VCaP (cell line): Measurements from ENCODE around the gene RBM38.

Experiments used
- H3K27ac ChIP-seq: fragments of 450-650 bp; 2 replicates; pipeline ENCODE4 v1.5.1; 2017
- TF ChIP-seq, protein P1 (sequence below): fragments of 450-650 bp; conservative IDR thresholded peaks from 2 replicates; pipeline ENCODE4 v1.5.1; 2017; ENCODE audit warnings: mild to moderate bottlenecking, moderate library complexity

RBM38 gene

DNA sequence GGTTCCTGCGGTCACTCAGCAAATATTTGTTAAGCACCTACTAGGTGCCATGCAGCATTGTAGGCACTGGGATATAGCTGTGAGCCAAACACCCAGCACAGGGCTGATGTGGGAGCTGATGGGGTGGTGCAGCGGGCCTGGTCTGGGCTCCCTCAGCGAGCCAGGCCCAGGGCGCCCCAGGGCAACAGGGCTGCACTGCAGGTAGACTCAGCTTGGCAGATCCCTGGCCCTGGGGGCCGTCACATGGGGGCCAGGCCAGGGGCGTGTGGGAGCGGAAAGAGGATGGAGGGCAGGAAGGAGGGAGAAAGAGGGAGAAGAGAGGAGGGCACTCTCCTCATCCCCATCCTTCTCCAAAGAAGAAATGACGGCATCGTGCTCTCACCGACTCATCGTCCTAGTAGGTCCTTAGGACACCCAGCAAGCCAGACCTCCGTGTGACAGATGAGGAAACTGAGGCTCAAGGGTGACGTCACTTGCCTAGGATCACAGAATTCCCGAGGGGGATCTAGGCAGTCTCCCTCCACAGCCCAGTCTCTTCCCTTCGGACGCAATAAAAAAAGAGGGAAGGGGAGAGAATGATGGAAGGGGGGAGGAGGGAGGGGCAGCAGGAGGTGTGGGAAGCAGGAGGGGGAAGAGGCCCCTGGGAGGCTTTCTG, 53.3 kb downstream of the RBM38 start:
- TF ChIP-seq, protein P1, sequence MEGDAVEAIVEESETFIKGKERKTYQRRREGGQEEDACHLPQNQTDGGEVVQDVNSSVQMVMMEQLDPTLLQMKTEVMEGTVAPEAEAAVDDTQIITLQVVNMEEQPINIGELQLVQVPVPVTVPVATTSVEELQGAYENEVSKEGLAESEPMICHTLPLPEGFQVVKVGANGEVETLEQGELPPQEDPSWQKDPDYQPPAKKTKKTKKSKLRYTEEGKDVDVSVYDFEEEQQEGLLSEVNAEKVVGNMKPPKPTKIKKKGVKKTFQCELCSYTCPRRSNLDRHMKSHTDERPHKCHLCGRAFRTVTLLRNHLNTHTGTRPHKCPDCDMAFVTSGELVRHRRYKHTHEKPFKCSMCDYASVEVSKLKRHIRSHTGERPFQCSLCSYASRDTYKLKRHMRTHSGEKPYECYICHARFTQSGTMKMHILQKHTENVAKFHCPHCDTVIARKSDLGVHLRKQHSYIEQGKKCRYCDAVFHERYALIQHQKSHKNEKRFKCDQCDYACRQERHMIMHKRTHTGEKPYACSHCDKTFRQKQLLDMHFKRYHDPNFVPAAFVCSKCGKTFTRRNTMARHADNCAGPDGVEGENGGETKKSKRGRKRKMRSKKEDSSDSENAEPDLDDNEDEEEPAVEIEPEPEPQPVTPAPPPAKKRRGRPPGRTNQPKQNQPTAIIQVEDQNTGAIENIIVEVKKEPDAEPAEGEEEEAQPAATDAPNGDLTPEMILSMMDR: no peak
- no peak overlapping the region for H3K27ac ChIP-seq

DNA sequence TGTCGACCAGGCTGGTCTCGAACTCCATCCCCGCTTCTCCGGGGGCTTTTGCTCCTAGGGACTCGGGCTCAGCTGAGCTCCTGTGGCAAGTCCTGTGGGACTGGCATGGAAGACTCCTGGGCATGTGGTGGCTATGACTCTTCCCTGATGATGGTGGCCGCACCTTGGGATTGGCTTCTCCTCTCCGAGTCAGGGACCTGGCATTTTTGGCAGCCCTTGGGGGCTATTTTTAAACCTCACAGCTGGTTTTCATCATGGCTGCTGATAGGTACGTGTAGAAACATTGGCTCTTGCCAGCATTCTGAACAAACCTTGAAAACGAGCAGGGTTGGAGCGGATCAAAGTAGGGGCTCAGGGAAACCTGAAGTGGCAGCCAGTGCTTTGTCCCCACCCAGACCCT, 54.1 kb downstream of the RBM38 start:
- no peak overlapping the region for H3K27ac ChIP-seq
- TF ChIP-seq, protein P1: no peak

DNA sequence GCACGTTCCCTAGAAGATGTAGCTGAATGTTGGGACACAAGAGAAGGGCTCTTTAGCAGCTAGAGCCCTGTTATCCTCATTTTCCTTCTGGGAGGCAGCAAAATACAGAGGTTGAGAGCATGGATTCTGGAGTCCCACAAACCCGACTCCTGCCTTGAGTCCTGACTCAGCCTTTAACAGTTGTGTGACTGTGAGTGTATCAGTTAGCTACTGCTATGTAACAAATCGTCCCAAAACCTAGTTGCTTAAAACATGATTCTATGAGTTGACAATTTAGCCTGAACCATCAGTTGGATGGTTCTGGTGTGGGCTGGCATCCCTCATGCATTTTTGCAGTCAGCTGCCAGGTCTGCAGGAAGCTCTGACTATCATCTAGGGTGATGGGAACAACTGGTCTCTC, 54.6 kb downstream of the RBM38 start:
- TF ChIP-seq, protein P1: no peak
- no peak overlapping the region for H3K27ac ChIP-seq

DNA sequence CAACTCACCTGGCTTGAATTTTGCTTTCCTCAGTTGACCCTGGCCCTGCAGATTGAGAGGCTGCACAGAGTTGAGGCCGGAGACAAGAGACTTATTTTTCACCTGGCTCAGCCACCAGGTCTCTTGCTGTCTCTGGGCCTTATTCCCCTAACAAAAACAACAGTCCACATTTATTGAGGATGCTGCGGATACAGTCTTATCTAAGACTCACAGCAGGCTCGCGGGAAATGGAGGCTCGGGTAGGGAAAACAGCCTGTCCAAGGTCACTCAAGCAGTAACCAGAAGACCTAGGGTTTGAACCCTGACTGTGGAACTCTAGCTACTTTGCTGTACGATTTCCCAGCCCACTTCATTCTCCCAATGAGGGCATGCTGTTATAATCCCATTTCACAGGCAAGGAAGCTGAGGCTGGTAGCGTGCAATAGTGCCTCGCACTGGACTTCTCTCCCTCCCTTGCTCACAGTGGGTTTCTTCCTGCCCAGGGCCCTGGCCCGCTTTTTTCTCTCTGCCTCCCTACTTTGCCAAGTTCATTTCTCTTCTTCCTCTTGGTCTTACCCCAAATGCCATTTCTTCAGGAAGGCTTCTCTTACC, 57.7 kb downstream of the RBM38 start:
- TF ChIP-seq, protein P1: no peak
- no peak overlapping the region for H3K27ac ChIP-seq

DNA sequence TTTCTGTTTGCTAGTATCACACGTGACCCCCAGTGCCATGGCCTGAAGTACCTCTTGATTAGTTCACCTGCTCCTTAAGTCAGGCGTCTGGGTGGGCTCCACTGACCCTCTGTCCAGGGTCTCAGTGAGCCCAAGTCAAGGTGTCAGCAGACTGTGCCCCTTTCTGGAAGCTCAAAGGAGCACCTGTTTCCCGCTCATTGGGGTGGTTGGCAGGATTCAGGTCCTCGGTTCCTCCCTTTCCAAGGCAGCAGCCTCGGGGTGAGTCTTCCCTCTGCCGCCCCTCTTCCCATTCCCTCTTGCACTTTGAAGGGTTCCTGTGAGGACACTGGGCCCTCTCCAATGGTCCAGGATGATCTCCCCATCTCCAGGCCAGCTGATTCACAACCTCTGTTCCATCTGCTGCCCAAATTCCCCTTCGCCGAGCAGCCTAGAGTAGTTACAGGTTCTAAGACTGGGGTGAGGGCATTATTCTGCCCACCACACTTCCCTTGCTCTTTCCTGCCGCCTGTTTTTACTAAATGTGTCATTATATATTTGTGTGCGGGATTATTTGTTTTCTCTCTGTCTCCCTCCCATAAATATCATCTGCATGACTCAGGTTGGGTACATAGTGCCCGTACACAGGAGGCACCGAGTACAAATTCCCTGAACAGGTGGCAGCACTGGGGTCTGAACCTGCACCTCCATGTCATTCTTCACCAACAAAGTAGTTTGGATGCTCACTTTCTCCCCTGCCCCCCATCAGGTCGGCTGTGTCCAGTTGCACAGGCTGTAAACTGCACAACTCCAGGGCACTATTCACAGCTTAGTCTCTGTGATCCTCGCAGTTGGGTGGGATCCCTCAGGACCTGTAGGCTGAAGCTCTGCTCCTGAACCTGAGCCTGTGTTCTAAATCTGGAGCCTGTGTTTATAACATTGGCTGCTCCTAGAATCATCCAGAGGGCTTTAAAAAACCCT, 58.5 kb downstream of the RBM38 start:
- no peak overlapping the region for H3K27ac ChIP-seq
- TF ChIP-seq, protein P1: no peak

DNA sequence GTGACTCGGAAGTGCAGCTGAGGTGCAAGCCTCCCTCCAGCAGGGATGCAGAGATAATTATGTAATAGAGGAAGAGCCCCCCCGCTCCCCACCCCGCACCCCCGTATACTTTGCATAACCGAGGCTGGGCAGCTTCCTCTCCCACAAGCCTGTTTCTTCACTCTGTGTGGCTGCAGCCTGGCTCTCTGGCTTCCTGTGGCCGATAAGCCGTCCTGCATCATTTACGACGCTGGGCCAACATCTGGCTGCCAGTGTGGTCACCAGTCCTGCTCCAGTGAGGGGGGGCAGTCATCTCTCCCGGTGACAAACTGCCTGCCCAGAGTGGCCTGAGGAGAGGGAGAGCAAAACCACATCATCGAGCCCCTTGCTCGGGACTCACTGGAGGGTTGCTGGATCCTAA, 59.2 kb downstream of the RBM38 start:
- TF ChIP-seq, protein P1: no peak
- H3K27ac ChIP-seq: no peak overlapping the region

DNA sequence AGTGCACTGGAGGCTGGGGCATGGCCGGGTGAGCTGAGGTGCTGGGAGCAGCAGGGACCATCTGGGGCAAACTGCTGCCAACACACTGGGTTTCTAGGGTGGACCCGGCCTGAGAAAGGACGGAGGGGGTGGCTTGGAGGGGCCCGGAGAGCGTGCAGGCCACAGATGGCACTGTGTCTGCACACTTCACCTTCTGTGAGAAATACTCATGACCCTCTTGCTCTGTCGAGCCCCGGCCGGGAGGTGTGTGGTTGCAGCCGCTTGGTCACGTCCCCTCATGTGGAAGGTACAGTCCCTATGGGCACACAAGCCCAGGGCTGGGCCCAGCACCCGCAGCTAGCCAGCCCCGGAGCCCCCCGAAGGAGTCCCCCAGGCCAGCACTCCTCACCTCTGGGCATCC, 59.7 kb downstream of the RBM38 start:
- no peak overlapping the region for H3K27ac ChIP-seq

More for the DNA sequence above, 59.7 kb downstream of the RBM38 start:
- TF ChIP-seq, protein P1: no peak
